Upper lobe of left lung (tissue), 6 donors: Measurements from ENCODE around the gene TNNT3. TPM values are rescaled to one million over a fixed set of nuclear protein-coding genes. Genes with fewer than 3 reads are reported as not detected.

Source experiments
- ATAC-seq, 2 donors: fragments of 200-7000 bp; cut with Tn5 transposase; one replicate each; pipeline ENCODE4 v1.9.1; 2022; ENCODE audit warnings: mild to moderate bottlenecking in 2 of 2, moderate library complexity in 2 of 2; ENCODE audit not compliant: low FRiP score in 2 of 2
- DNase-seq, 2 donors: peaks; one replicate each; pipeline ENCODE4 v3.0.0-alpha.2; 2019 to 2020
- H3K27ac ChIP-seq, 4 donors: fragments of 200-600 bp; sonication (generic); one replicate each; pipeline ENCODE4 v1.5.1; 2016 to 2019
- H3K27me3 ChIP-seq, 4 donors: fragments of 200-600 bp; sonication (generic); one replicate each; pipeline ENCODE4 v1.5.1; 2017 to 2019
- H3K36me3 ChIP-seq, 4 donors: fragments of 200-600 bp; sonication (generic); one replicate each; pipeline ENCODE4 v1.5.1; 2016 to 2019
- H3K4me1 ChIP-seq, 4 donors: fragments of 200-600 bp; sonication (generic); one replicate each; pipeline ENCODE4 v1.5.1; 2018 to 2019
- H3K4me3 ChIP-seq, 4 donors: fragments of 200-600 bp; sonication (generic); one replicate each; pipeline ENCODE4 v1.5.1; 2017 to 2019; ENCODE audit warnings: mild to moderate bottlenecking in 2 of 4, moderate library complexity in 1 of 4
- H3K9me3 ChIP-seq, 4 donors: fragments of 200-600 bp; sonication (generic); one replicate each; pipeline ENCODE4 v1.5.1; 2018 to 2019
- EP300 ChIP-seq, 4 donors: sonication (generic); formaldehyde crosslinking; IDR thresholded peaks; one replicate each; pipeline ENCODE4 v1.5.1; 2017; ENCODE audit warnings: antibody characterized with exemption in 4 of 4, control low read depth in 2 of 4
- POLR2A ChIP-seq, 4 donors: fragments of 450-650 bp; IDR thresholded peaks; one replicate each; pipeline ENCODE4 v1.5.1; 2016 to 2017; ENCODE audit warnings: antibody characterized with exemption in 4 of 4, mild to moderate bottlenecking in 2 of 4
- POLR2AphosphoS5 ChIP-seq, 2 donors: sonication (generic); formaldehyde crosslinking; IDR thresholded peaks; one replicate each; pipeline ENCODE4 v1.5.1; 2017; ENCODE audit warnings: antibody characterized with exemption in 2 of 2
- WGBS, 2 donors: methylation state at CpG; one replicate each; pipeline ENCODE4 v1.1.5; 2017 to 2018; 5-methylcytosine and 5-hydroxymethylcytosine counted together
- total RNA-seq, 6 donors: library from RNA; depleted of rRNA in 4 of 6; stranded (reverse); fragments of >200 nt in 4 of 6; gene quantifications; one replicate each; pipeline versions ENCODE4 v1.1.0 to v1.2.1, GENCODE V29; 2016 to 2021
- TF ChIP-seq, protein P1 (sequence below), 6 experiments: fragments of 450-650 bp in 4 of 6; fragments of 200-600 bp in 2 of 6; sonication (generic) in 2 of 6; IDR thresholded peaks; one replicate each; pipeline ENCODE4 v1.5.1; 2016 to 2019; ENCODE audit warnings: antibody characterized with exemption in 6 of 6
- donor health status: DM: no; HTN: no; CAD: no; lungs with moderate emphysema.
- donor health status: DM: no; HTN: yes; CAD: no; lungs with severe emphysema.

Gene TNNT3
- total RNA-seq, 6 donors from 2014 or later, result 1.1 to 13.1 (median 2.4) TPM; not detected in 1

- TF ChIP-seq EP300 (IDR thresholded peaks at IDR 0.05) (no peak), POLR2AphosphoS5 (IDR thresholded peaks at IDR 0.05) (no peak), POLR2A (IDR thresholded peaks at IDR 0.05) (no peak)
- TF ChIP-seq, protein P1, sequence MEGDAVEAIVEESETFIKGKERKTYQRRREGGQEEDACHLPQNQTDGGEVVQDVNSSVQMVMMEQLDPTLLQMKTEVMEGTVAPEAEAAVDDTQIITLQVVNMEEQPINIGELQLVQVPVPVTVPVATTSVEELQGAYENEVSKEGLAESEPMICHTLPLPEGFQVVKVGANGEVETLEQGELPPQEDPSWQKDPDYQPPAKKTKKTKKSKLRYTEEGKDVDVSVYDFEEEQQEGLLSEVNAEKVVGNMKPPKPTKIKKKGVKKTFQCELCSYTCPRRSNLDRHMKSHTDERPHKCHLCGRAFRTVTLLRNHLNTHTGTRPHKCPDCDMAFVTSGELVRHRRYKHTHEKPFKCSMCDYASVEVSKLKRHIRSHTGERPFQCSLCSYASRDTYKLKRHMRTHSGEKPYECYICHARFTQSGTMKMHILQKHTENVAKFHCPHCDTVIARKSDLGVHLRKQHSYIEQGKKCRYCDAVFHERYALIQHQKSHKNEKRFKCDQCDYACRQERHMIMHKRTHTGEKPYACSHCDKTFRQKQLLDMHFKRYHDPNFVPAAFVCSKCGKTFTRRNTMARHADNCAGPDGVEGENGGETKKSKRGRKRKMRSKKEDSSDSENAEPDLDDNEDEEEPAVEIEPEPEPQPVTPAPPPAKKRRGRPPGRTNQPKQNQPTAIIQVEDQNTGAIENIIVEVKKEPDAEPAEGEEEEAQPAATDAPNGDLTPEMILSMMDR (IDR thresholded peaks at IDR 0.05), result no peak
- DNase-seq, result peak in 1 of 2 donors; percentile 64
- Histone ChIP-seq H3K4me3 (no peak overlapping the region), H3K27ac (no peak overlapping the region), H3K4me1 (peaks cover 0 to 5% (median 2%) of the 10 kb centered on the region in 4 donors), H3K27me3 (no peaks in the 10 kb centered on the region), H3K36me3 (no peaks in the 10 kb centered on the region), H3K9me3 (no peaks in the 10 kb centered on the region)
- 74 to 93% methylated on average over 9 to 23 of the region's 24 CpGs for WGBS, 2 donors
- no peak for ATAC-seq
Observed at GRCh38 chr11:1934335-1935155, 15.0 kb downstream of the TNNT3 start.

DNA sequence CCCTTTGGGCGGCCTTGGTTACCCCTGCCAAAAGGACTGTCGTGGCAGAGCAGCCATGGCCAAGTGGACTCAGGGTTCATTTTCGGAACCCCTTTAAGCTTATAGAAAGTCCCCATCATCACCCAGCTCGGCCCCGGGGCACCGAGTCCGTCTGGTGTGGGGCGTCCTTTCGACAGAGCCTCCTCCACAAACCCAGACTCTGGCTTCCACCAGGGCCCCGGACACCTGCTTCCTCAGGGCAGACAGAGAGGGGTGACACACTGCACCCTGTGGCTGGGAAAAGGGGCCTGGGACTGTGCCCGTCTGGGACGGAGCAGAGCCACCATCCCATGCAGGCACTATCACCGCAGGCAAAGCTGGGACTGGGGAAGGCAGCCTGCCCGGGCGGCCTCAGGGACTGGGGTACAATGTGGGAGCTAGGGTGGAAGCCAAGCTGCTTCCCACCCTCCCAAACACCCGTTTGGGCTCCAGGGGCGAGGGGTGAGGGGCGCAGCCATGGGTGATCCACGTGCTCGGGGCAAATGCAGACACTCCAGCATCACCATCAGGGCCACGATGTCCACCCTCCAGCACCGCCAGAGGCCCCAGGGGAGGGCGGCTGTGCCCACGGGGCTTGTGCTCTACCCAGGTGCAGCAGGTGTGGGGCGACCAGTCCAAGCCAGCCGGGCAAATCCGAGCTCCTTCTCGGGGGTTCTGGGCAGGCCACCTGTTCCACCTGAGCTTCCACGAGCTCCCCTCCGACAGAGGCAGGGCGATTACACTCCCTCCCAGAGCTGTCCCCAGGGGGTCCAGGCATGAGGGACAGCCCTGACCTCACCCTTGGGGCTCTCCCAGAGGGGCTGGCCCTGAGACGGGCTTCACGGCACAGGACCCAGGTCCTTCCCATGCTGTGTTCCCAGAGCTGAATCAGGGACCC is 15.9 kb downstream of the TNNT3 start:
- Histone ChIP-seq H3K27me3 (no peaks in the 10 kb centered on the region), H3K36me3 (no peaks in the 10 kb centered on the region), H3K4me1 (peaks cover 0 to 5% (median 2%) of the 10 kb centered on the region in 4 donors), H3K9me3 (no peaks in the 10 kb centered on the region), H3K27ac (no peak overlapping the region), H3K4me3 (no peak overlapping the region)
- WGBS, 2 donors, result 88 to 90% methylated on average over 4 to 27 of the region's 33 CpGs
- peak in 1 of 2 donors; percentile 73 for DNase-seq
- ATAC-seq, result no peak
- no peak for TF ChIP-seq POLR2AphosphoS5 (IDR thresholded peaks at IDR 0.05)
- TF ChIP-seq POLR2A (IDR thresholded peaks at IDR 0.05), result no peak
- TF ChIP-seq, protein P1 (IDR thresholded peaks at IDR 0.05), result no peak
- TF ChIP-seq EP300 (IDR thresholded peaks at IDR 0.05), result no peak

DNA sequence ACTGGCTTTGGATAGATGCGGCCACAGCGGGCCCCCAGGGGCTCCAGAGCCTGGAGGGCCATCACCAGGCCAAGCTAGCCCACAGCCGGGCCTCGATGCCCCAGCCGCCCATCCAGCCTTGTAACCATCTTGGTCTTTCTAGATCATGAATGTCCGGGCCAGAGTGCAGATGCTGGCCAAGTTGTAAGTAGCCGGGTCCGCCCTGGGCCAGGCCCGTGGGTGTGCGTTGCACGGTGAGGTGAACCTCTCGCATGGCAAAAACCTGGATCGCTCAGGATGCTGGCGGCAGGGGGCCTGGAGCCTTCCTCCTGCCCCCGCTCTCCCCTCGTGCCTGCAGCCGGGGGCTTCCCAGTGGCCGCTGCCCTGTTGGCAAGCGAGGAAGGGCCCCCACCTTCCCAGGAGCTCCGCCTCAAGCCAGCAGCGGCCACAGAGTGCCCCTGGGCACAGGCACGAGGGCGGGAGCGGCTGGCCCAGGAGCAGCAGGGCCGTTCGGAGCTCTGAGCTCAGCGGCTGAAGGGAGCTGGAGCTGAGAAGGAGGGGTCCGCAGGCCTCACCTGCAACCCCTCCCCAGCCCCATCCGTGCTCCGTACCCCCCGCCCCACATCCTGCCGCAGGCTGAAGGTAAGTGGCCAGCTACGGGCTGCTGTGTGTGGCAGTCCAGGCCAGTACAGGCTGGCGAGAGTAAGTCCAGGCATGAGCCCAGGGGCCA is 16.7 kb downstream of the TNNT3 start:
- Histone ChIP-seq H3K9me3 (no peaks in the 10 kb centered on the region), H3K27me3 (no peaks in the 10 kb centered on the region), H3K27ac (no peak overlapping the region), H3K4me3 (no peak overlapping the region), H3K4me1 (peaks cover 0 to 5% (median 2%) of the 10 kb centered on the region in 4 donors), H3K36me3 (no peaks in the 10 kb centered on the region)
- no peak for ATAC-seq
- TF ChIP-seq EP300 (IDR thresholded peaks at IDR 0.05) (no peak), POLR2AphosphoS5 (IDR thresholded peaks at IDR 0.05) (no peak), POLR2A (IDR thresholded peaks at IDR 0.05) (no peak)
- TF ChIP-seq, protein P1 (IDR thresholded peaks at IDR 0.05), result no peak
- peak in 1 of 2 donors; percentile 80 for DNase-seq
- 93% methylated on average over 3 to 29 of the region's 34 CpGs for WGBS, 2 donors

- DNase-seq (peak in 1 of 2 donors; percentile 78), ATAC-seq (no peak)
- Histone ChIP-seq H3K4me1 (peaks cover 0 to 5% (median 2%) of the 10 kb centered on the region in 4 donors), H3K9me3 (no peaks in the 10 kb centered on the region), H3K4me3 (no peak overlapping the region), H3K27ac (no peak overlapping the region), H3K36me3 (no peaks in the 10 kb centered on the region), H3K27me3 (no peaks in the 10 kb centered on the region)
- 91 to 93% methylated on average over 6 to 24 of the region's 34 CpGs for WGBS, 2 donors
- TF ChIP-seq EP300 (IDR thresholded peaks at IDR 0.05) (no peak), POLR2AphosphoS5 (IDR thresholded peaks at IDR 0.05) (no peak), POLR2A (IDR thresholded peaks at IDR 0.05) (no peak)
- TF ChIP-seq, protein P1 (IDR thresholded peaks at IDR 0.05), result no peak
Observed at GRCh38 chr11:1936781-1937615, 17.5 kb downstream of the TNNT3 start.
